Activated T-cell treated with anti-CD3 and anti-CD28 coated beads, Interleukin-2, amount 50 U/mL, for 24 hours (primary cell): Measurements from ENCODE around the gene ABCF1.
"Not testable (repeated sequence)": the region's sequence is repeated elsewhere in the genome, so short reads cannot be mapped to it uniquely, and the experiment has no call there.

Experiments
- DNase-seq: peaks from one replicate; pipeline ENCODE4 v3.0.0-alpha.2; 2020
- H3K27ac Mint-ChIP-seq: 2 replicates; pipeline ENCODE4 v1.8.0; 2020; ENCODE audit warnings: mild to moderate bottlenecking, mixed read lengths
- H3K27me3 Mint-ChIP-seq: 2 replicates; pipeline ENCODE4 v1.8.0; 2020; ENCODE audit warnings: mixed read lengths
- H3K36me3 Mint-ChIP-seq: 2 replicates; pipeline ENCODE4 v1.8.0; 2020; ENCODE audit warnings: low read depth, mixed read lengths
- H3K4me1 Mint-ChIP-seq: 2 replicates; pipeline ENCODE4 v1.8.0; 2020; ENCODE audit warnings: low read depth, mixed read lengths
- H3K4me3 Mint-ChIP-seq: 2 replicates; pipeline ENCODE4 v1.8.0; 2020; ENCODE audit warnings: mild to moderate bottlenecking, moderate library complexity, mixed read lengths
- H3K9me3 Mint-ChIP-seq: 2 replicates; pipeline ENCODE4 v1.8.0; 2020; ENCODE audit warnings: mixed read lengths

The ABCF1 gene

GRCh38 chr6:30571075-30571761 lies at the start of gene ABCF1:
TSS of gene ABCF1 (plus strand) at chr6:30571442. CDS start at chr6:30571488, 46 bp downstream.
- Mint-ChIP-seq H3K4me1 (peaks cover 71% of the 10 kb centered on the region), H3K27me3 (no peaks in the 10 kb centered on the region), H3K4me3 (peak within 1 kb of the TSS; percentile 97), H3K36me3 (peaks cover 50% of the 10 kb centered on the region), H3K9me3 (no peaks in the 10 kb centered on the region), H3K27ac (peak within 1 kb of the TSS; percentile 99)
- peak; percentile 100 for DNase-seq

- Mint-ChIP-seq H3K9me3 (peaks cover 38% of the 10 kb centered on the region), H3K4me1 (peaks cover 78% of the 10 kb centered on the region), H3K27ac (peak overlapping the region; percentile 28), H3K36me3 (peaks cover 55% of the 10 kb centered on the region)
- H3K27me3 Mint-ChIP-seq, H3K4me3 Mint-ChIP-seq, DNase-seq: not testable (repeated sequence)
These were observed 49.3 kb upstream of the ABCF1 start for GRCh38 chr6:30521952-30522351.

DNA sequence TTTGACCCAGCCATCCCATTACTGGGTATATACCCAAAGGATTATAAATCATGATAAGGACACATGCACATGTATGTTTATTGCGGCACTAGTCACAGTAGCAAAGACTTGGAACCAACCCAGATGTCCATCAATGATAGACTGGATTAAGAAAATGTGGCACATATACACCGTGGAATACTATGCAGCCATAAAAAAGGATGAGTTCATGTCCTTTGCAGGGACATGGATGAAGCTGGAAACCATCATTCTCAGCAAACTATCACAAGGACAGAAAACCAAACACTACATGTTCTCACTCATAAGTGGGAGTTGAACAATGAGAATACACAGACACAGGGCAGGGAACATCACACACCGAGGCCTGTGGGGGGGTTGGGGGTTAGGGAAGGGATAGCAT lies 44.8 kb upstream of the ABCF1 start:
- not testable (repeated sequence) for H3K4me3 Mint-ChIP-seq, DNase-seq, H3K27me3 Mint-ChIP-seq
- peaks cover 28% of the 10 kb centered on the region for H3K36me3 Mint-ChIP-seq
- H3K4me1 Mint-ChIP-seq = peaks cover 82% of the 10 kb centered on the region
- peak overlapping the region; percentile 70 for H3K27ac Mint-ChIP-seq
- H3K9me3 Mint-ChIP-seq = peaks cover 26% of the 10 kb centered on the region

- H3K36me3 Mint-ChIP-seq = peaks cover 11% of the 10 kb centered on the region
- H3K4me3 Mint-ChIP-seq = peak overlapping the region; percentile 8
- H3K27me3 Mint-ChIP-seq, H3K9me3 Mint-ChIP-seq: not testable (repeated sequence)
- H3K27ac Mint-ChIP-seq = peak overlapping the region; percentile 100
- peak; percentile 65 for DNase-seq
- H3K4me1 Mint-ChIP-seq = peaks cover 78% of the 10 kb centered on the region
These were observed 41.8 kb upstream of the ABCF1 start for GRCh38 chr6:30529349-30529875.

DNA sequence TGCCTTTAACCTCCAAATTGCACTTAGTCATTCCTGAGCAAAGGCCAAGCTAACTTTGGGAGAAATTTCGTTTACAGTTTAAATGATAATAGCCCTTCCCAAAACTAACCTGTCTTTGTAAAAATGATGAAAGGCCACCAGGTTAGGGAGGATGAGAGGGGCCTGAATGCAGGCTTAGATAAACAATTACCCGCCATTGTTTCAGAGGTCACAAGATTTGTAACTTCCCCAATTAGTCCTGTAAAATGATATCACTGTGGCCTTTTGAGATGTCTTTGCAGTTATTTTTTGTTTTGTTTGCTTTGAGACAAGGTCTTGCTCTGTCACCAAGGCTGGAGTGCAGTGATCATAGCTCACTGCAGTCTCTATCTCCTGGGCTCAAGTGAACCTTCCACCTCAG lies 41.2 kb upstream of the ABCF1 start:
- peaks cover 72% of the 10 kb centered on the region for H3K4me1 Mint-ChIP-seq
- peaks cover 8% of the 10 kb centered on the region for H3K36me3 Mint-ChIP-seq
- no peak for DNase-seq
- no peaks in the 10 kb centered on the region for H3K27me3 Mint-ChIP-seq
- peaks cover 6% of the 10 kb centered on the region for H3K9me3 Mint-ChIP-seq
- H3K4me3 Mint-ChIP-seq = peak overlapping the region; percentile 8
- H3K27ac Mint-ChIP-seq = peak overlapping the region; percentile 100

- Mint-ChIP-seq H3K27me3 (no peaks in the 10 kb centered on the region), H3K4me1 (peaks cover 49% of the 10 kb centered on the region), H3K27ac (peak overlapping the region; percentile 76), H3K9me3 (no peaks in the 10 kb centered on the region), H3K4me3 (peak overlapping the region; percentile 78), H3K36me3 (peaks cover 3% of the 10 kb centered on the region)
- DNase-seq = no peak
These were observed 37.6 kb upstream of the ABCF1 start for GRCh38 chr6:30533460-30534294.

DNA sequence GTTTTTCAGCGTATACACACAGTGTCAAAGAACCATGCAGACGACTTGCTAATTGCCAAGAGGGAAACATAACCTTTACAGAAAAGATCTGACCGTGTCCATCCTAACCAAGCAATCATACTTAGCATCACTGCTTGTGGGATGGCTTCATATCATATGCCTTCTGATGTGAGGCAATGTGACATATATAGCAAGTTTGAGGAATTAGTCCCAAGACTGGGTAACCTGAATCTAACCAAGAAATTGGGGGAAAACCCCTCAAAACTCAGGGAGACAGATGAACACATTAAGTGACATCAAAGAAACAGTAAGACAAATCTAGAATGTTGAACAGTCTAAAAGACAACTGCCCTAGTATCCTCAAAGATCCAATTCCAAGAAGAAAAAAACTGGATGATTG lies 33.3 kb upstream of the ABCF1 start:
- H3K36me3 Mint-ChIP-seq = no peaks in the 10 kb centered on the region
- no peak for DNase-seq
- H3K9me3 Mint-ChIP-seq = no peaks in the 10 kb centered on the region
- no peaks in the 10 kb centered on the region for H3K27me3 Mint-ChIP-seq
- H3K4me3 Mint-ChIP-seq = no peak overlapping the region
- H3K27ac Mint-ChIP-seq = no peak overlapping the region
- peaks cover 29% of the 10 kb centered on the region for H3K4me1 Mint-ChIP-seq

- Mint-ChIP-seq H3K4me3 (peak overlapping the region; percentile 62), H3K27me3 (no peaks in the 10 kb centered on the region), H3K9me3 (no peaks in the 10 kb centered on the region), H3K36me3 (peaks cover 35% of the 10 kb centered on the region), H3K27ac (peak overlapping the region; percentile 39), H3K4me1 (peaks cover 39% of the 10 kb centered on the region)
- peak; percentile 82 for DNase-seq
These were observed 29.5 kb upstream of the ABCF1 start for GRCh38 chr6:30541515-30542403.

DNA sequence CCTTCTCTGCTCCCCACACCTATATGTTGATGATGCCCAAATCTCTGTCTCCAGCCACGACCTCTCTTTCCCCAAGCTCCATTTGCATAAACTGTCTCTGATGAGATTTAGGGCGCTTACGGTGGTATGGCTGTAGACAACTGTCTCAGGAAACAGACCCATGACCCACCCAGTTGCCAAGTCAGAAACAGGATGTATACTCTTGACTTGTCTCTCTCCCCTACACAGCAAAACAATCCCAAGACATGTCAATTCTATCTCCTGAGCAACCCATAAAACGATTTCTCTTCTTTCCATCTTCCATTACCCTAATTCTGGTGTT lies 28.9 kb upstream of the ABCF1 start:
- DNase-seq = no peak
- no peaks in the 10 kb centered on the region for H3K27me3 Mint-ChIP-seq

DNA sequence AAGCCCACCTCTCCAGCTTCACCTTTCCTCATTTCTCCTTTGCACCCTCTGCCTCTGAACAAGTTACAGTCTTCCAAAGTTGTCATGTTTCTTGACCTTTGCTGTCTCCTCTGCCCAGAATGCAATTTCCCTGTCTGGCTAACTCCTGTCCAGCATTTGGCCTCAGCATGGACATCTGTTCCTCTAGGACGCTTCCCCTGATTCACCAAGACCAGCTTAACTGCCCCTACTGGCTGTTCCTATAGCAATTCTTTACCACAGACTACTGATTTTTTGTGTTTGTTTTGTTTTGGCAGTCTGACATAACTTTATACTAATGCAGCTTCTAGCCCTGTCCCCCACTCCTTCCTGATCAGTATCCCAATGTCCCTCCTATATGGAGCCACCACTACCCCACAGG lies 28.3 kb upstream of the ABCF1 start:
- Mint-ChIP-seq H3K9me3 (no peaks in the 10 kb centered on the region), H3K4me1 (peaks cover 37% of the 10 kb centered on the region), H3K4me3 (no peak overlapping the region), H3K27ac (peak overlapping the region; percentile 16), H3K36me3 (peaks cover 43% of the 10 kb centered on the region), H3K27me3 (no peaks in the 10 kb centered on the region)
- DNase-seq = no peak

More for the DNA sequence above, 28.9 kb upstream of the ABCF1 start:
- Mint-ChIP-seq H3K4me3 (peak overlapping the region; percentile 62), H3K27ac (peak overlapping the region; percentile 39), H3K9me3 (no peaks in the 10 kb centered on the region), H3K4me1 (peaks cover 39% of the 10 kb centered on the region), H3K36me3 (peaks cover 39% of the 10 kb centered on the region)

DNA sequence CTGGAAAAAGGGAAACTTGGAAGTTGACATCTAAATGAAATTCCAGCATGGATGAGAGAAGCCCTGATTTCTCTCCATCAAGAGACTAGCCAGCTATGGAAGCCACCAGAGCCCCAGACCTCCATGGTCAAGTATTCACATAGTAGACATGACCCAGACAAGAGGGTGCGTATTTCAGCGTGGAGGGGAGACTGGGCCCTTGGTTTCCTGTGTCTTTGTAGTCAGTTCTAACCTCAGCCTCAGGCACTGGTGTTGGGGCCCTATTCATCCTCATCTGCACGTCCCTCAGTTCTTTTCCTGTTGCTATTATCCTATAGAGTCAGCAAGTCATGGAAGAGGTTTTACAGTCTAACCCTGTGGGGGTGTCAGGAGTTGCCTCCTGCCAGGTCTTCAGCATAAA lies 27.4 kb upstream of the ABCF1 start:
- no peak for DNase-seq
- H3K4me3 Mint-ChIP-seq = no peak overlapping the region
- H3K9me3 Mint-ChIP-seq = no peaks in the 10 kb centered on the region
- no peaks in the 10 kb centered on the region for H3K27me3 Mint-ChIP-seq
- peaks cover 34% of the 10 kb centered on the region for H3K4me1 Mint-ChIP-seq
- H3K27ac Mint-ChIP-seq = peak overlapping the region; percentile 70
- H3K36me3 Mint-ChIP-seq = peaks cover 51% of the 10 kb centered on the region

- Mint-ChIP-seq H3K9me3 (no peaks in the 10 kb centered on the region), H3K4me3 (no peak overlapping the region), H3K27me3 (no peaks in the 10 kb centered on the region), H3K27ac (peak overlapping the region; percentile 23), H3K36me3 (peaks cover 61% of the 10 kb centered on the region), H3K4me1 (peaks cover 34% of the 10 kb centered on the region)
- no peak for DNase-seq
These were observed 26.5 kb upstream of the ABCF1 start for GRCh38 chr6:30544666-30545272.

DNA sequence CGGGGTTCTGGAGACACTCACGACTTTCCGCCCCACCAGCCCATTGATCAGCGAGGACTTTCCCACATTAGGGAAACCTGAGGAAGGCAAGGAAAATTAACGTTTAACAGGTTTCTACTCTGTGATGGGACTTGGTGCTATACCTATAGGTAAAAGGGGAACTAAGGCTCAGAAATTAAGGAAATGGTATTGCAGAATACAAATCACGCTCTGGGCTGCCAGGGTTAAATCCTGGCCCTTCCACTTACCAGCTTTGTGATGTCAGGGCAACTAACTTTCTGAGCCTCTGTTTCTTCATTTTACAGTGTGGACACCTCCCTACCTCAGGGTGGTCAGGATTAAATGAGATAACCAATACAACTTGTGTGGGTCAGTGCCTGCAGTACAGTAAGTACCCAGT lies 23.8 kb upstream of the ABCF1 start:
- peaks cover 22% of the 10 kb centered on the region for H3K4me1 Mint-ChIP-seq
- H3K9me3 Mint-ChIP-seq = no peaks in the 10 kb centered on the region
- no peak for DNase-seq
- H3K27me3 Mint-ChIP-seq = no peaks in the 10 kb centered on the region
- H3K4me3 Mint-ChIP-seq = no peak overlapping the region
- H3K27ac Mint-ChIP-seq = no peak overlapping the region
- peaks cover 86% of the 10 kb centered on the region for H3K36me3 Mint-ChIP-seq

GRCh38 chr6:30548375-30548774 lies 22.9 kb upstream of the ABCF1 start:
- Mint-ChIP-seq H3K27me3 (no peaks in the 10 kb centered on the region), H3K4me1 (peaks cover 14% of the 10 kb centered on the region), H3K27ac (no peak overlapping the region), H3K36me3 (peaks cover 92% of the 10 kb centered on the region), H3K4me3 (no peak overlapping the region), H3K9me3 (no peaks in the 10 kb centered on the region)
- no peak for DNase-seq
